CMK (cell line): ENCODE data around the gene RPUSD2.

Source experiments
- DNase-seq: peaks from one replicate; pipeline ENCODE4 v3.0.0-alpha.2; 2010; ENCODE audit warnings: low read depth

Gene RPUSD2

DNA sequence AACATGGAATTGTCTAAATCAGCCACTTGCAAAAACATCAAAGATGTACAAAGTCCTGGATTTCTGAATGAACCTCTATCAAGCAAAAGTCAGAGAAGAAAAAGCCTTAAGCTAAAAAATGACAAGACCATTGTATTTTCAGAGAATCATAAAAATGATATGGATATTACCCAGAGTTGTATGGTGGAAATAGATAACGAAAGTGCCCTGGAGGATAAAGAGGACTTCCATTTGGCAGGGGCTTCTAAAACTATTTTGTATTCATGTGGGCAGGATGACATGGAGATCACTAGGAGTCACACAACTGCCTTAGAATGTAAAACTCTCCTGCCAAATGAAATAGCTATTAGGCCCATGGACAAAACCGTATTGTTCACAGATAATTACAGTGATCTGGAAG lies 54.3 kb downstream of the RPUSD2 start:
- DNase-seq: no peak
